ENCODE data around the gene CEP112. TPM values are rescaled to one million over a fixed set of nuclear protein-coding genes. Genes with fewer than 3 reads are reported as not detected.

CEP112 gene
- total and polyA plus RNA-seq, 2 of the 8 experiments (the other 6 are each of a cell fraction or from before 2014, with no cell fraction given), result 0.62 to 3.1 TPM

DNA sequence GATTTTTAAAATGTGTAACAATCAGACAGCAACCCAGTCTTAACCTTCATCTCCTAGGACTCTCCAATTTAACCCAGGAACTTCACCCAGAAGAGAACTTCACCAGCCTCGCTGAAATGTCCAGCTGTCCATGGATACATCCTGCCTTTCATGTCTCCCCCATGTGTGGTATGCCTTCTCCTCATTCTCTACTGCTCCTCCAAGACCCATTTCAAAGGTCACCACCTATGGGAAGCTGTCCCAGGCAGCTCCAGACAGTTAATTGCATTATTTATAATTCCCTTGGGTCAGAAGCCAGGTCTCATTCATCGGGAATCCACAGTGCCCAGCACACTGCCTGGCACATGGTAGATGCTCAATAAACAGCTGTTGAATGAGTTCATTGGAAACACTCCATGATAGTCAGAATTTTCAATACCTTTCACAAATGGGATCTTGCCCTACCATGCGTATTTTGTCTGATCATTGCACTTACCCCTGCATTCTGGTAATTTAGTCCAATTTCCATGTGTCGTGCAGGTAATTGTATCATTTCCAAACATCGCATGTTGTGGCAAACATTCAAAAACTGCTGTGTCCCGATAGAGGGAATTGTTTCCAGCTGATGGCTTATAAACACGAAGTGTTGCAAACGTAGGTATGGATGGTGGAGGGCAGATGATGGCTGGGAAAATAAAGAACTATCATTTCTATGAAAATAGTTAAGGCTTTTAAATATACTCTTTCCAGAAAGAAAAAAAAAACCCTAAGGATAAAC, 28.3 kb upstream of the CEP112 start:
- H3K56ac ChIP-seq (replicated peaks; ENCODE audit: insufficient read length, low read depth, low read length), result no peak overlapping the region
- no peak overlapping the region for H3K9ac ChIP-seq (replicated peaks in 1 of 4; ENCODE audit: extremely low read depth in 1 of 4, low read depth in 3 of 4, low read length in 3 of 4)
- H2BK12ac ChIP-seq (ENCODE audit: low read depth, low read length), result no peak overlapping the region
- no peaks in the 10 kb centered on the region for H3K36me3 ChIP-seq (ENCODE audit: control insufficient read depth in 2 of 4, insufficient read depth in 4 of 4, low read length in 3 of 4)
- H3K14ac ChIP-seq (ENCODE audit: insufficient read length), result no peak overlapping the region
- H3K23me2 ChIP-seq (ENCODE audit: low read depth, low read length), result no peaks in the 10 kb centered on the region
- 86% methylated on average over 8 of the region's 8 CpGs; no CpG with 5 or more reads in 1 of the 2 experiments for WGBS, 2 experiments (ENCODE audit: extremely low coverage in 1 of 2, insufficient coverage in 1 of 2, insufficient read length in 1 of 2, insufficient replicate concordance in 2 of 2, low coverage in 1 of 2, low lambda C conversion rate in 2 of 2, missing lambda C conversion rate in 1 of 2)
- H4K91ac ChIP-seq (replicated peaks; ENCODE audit: insufficient read length, low read length), result no peak overlapping the region
- H3K27me3 ChIP-seq (replicated peaks in 1 of 4; ENCODE audit: control insufficient read depth in 3 of 4, extremely low read depth in 1 of 4, insufficient read depth in 3 of 4, low read length in 3 of 4), result no peaks in the 10 kb centered on the region
- FAIRE-seq, result no peak
- H2BK120ac ChIP-seq (replicated peaks; ENCODE audit: low read depth, low read length), result no peak overlapping the region
- no peaks in the 10 kb centered on the region for H3K4me1 ChIP-seq (replicated peaks in 1 of 4; ENCODE audit: control insufficient read depth in 3 of 4, insufficient read depth in 4 of 4, low read length in 3 of 4)
- DNase-seq (ENCODE audit: low read depth in 1 of 2, low spot score in 2 of 2), result no peak
- no peak overlapping the region for H3K18ac ChIP-seq (ENCODE audit: extremely low read depth, low read length)
- no peak overlapping the region for H4K5ac ChIP-seq (ENCODE audit: insufficient read length, low read depth, low read length)
- no peaks in the 10 kb centered on the region for H4K20me1 ChIP-seq (replicated peaks in 1 of 2; ENCODE audit: control insufficient read depth in 1 of 2, insufficient read depth in 2 of 2, low read length in 2 of 2)
- no peak overlapping the region for H3K4me3 ChIP-seq (ENCODE audit: extremely low read depth in 1 of 4, insufficient read depth in 2 of 4, low read depth in 3 of 4, low read length in 4 of 4)
- no peak overlapping the region for H3K27ac ChIP-seq (ENCODE audit: low read depth, low read length)
- H4K8ac ChIP-seq (ENCODE audit: extremely low read depth, insufficient read depth, low read length), result no peak overlapping the region
- ChIA-PET CTCF (ENCODE audit: partially characterized antibody) (interaction anchor here (1.4 kb wide), 1 partner anchor 19 kb away, joined by 7 read pairs; no protein-coding TSS in a partner anchor), POLR2A (ENCODE audit: partially characterized antibody) (no interaction called here)
- H3K23ac ChIP-seq (ENCODE audit: insufficient read length), result no peak overlapping the region
- no peak overlapping the region for H2BK15ac ChIP-seq (ENCODE audit: low read length)
- no peak overlapping the region for H3K4ac ChIP-seq (replicated peaks; ENCODE audit: insufficient read length, low read depth, low read length)
- H3K9me3 ChIP-seq (ENCODE audit: insufficient read depth in 2 of 2, low read depth in 1 of 2, low read length in 1 of 2), result no peaks in the 10 kb centered on the region
- H2AK5ac ChIP-seq (ENCODE audit: low read depth, low read length), result no peak overlapping the region
- no peaks in the 10 kb centered on the region for H3K79me1 ChIP-seq (ENCODE audit: low read depth, low read length)
- no peak overlapping the region for H2BK20ac ChIP-seq (ENCODE audit: low read length)
- no peak overlapping the region for H2AFZ ChIP-seq (ENCODE audit: low read length)
- H2BK5ac ChIP-seq (ENCODE audit: low read depth, low read length), result no peak overlapping the region
- no peaks in the 10 kb centered on the region for H3K79me2 ChIP-seq (ENCODE audit: control insufficient read depth in 1 of 2, insufficient read depth in 2 of 2, low read length in 2 of 2)
- no peak overlapping the region for H3K4me2 ChIP-seq (ENCODE audit: insufficient read depth in 1 of 2, low read depth in 2 of 2, low read length in 2 of 2)
- TF ChIP-seq CTBP2 (IDR thresholded peaks at IDR 0.05; ENCODE audit: borderline replicate concordance, insufficient read depth, insufficient read length, low read length) (no peak), ASH2L (IDR thresholded peaks at IDR 0.05; ENCODE audit: low read length) (no peak)
- TF ChIP-seq, protein P1, sequence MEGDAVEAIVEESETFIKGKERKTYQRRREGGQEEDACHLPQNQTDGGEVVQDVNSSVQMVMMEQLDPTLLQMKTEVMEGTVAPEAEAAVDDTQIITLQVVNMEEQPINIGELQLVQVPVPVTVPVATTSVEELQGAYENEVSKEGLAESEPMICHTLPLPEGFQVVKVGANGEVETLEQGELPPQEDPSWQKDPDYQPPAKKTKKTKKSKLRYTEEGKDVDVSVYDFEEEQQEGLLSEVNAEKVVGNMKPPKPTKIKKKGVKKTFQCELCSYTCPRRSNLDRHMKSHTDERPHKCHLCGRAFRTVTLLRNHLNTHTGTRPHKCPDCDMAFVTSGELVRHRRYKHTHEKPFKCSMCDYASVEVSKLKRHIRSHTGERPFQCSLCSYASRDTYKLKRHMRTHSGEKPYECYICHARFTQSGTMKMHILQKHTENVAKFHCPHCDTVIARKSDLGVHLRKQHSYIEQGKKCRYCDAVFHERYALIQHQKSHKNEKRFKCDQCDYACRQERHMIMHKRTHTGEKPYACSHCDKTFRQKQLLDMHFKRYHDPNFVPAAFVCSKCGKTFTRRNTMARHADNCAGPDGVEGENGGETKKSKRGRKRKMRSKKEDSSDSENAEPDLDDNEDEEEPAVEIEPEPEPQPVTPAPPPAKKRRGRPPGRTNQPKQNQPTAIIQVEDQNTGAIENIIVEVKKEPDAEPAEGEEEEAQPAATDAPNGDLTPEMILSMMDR (IDR thresholded peaks at IDR 0.05; ENCODE audit: control extremely low read depth in 1 of 3, insufficient read depth in 1 of 3, low read depth in 1 of 3, low read length in 3 of 3), result no peak

All from H1 (cell line).